Heart left ventricle (tissue), 13 donors: ENCODE results near the gene MATR3.

ENCODE experiments used
- CTCF ChIP-seq, 12 donors: fragments of 200-600 bp; sonication (generic) in 4 of 12; IDR thresholded peaks; one replicate each; pipeline versions ENCODE4 v1.5.0 to v1.8.0; 2018 to 2022; ENCODE audit warnings: antibody characterized with exemption in 12 of 12, mild to moderate bottlenecking in 5 of 12
- POLR2A ChIP-seq, 2 donors: fragments of 450-650 bp; IDR thresholded peaks; one replicate each; pipeline ENCODE4 v1.6.1; 2017; ENCODE audit warnings: antibody characterized with exemption in 2 of 2, mild to moderate bottlenecking in 2 of 2, moderate library complexity in 2 of 2
- donor health status: ischemic (EF 13 %, LVEDD 7.1; RV severe dilation, severe dysfunction).
- donor health status: DM: no; HTN: yes; CAD: no.
- donor health status: DM: no; HTN: no; CAD: no.
- donor health status: ischemic (EF 25% LVEDD 6.9; RV normal size, moderate dysfunction).
- donor health status: ischemic (EF 25% LVEDD 5.7; RV mildly dilated, moderate dysfunction).
- donor health status: ischemic (EF 35%, LVEDD 5.7; RV mildly dilated, moderate dysfunction).
- donor health status: nonischemic (EF 11% LVEDD 7.7; RV severe dilation, severe dysfunction).
- donor health status: DM: yes; HTN: yes; CAD: no.
- donor health status: PGD.
- donor health status: ischemic (EF 29% LVEDD 5.4; RV normal size, mild dysfunction).
- donor health status: nonischemic (EF 23%, LVEDD 6.1; RV moderate dilation, normal function).

GRCh38 chr5:139306628-139307379 is 13.3 kb downstream of the MATR3 start:
- no peak for TF ChIP-seq CTCF (IDR thresholded peaks at IDR 0.05)
- no peak for TF ChIP-seq POLR2A (IDR thresholded peaks at IDR 0.05)
